ENCODE measurements around the gene CDHR1. TPM values are rescaled to one million over a fixed set of nuclear protein-coding genes. Genes with fewer than 3 reads are reported as not detected.

CDHR1 gene
- total and polyA plus RNA-seq, 2 of the 8 experiments (the other 6 are each of a cell fraction or from before 2014, with no cell fraction given), result 3.9 to 10.5 TPM

- TF ChIP-seq FOSL1 (IDR thresholded peaks at IDR 0.05; ENCODE audit: insufficient read depth, low read depth, low read length), result no peak
- TF ChIP-seq JUND (IDR thresholded peaks at IDR 0.05; ENCODE audit: low read length), result no peak
- TF ChIP-seq RNF2 (IDR thresholded peaks at IDR 0.05; ENCODE audit: borderline replicate concordance, low read depth, low read length, missing control alignments, poor library complexity, severe bottlenecking), result no peak
These were observed 6.9 kb downstream of the CDHR1 start (continued) for GRCh38 chr10:84201244-84201606.

All from H1 (cell line).